ENCODE results near the gene GNPDA1.

DNA sequence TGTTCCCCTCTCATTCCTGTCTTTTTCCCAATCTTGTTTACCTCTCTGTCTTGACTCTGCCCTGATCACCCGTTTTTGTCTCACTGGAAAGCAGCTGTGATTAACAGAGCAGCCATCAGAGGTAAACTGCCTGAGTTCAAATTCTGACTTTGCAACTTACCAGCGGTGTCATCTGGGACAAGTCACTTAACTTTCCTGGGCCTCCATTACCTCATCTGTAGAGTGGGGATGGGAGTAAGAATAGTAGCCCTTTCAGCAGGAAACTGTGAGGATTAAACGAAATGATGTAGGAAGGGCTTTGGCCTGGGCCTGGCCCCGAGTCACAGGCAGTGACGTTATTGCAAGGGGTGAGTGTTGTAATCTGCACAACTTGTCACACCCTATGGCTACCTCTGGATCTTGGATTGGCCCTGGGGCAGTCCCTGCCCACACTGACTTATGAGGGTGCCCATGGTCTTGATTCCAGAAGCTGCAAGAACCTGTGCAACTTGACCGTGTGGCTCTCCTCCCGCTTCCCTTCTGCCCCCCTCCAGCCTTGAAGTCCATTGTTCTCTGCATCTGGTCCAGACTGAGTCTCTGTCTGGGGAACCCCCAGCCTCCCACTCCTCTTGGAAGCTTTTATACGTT is 54.2 kb downstream of the GNPDA1 start:
- TF ChIP-seq POLR2A (conservative IDR thresholded peaks at IDR 0.05) (no peak), ZFP91 (CRISPR knock-in tag; IDR thresholded peaks at IDR 0.05) (no peak), JUNB (CRISPR knock-in tag; conservative IDR thresholded peaks at IDR 0.05) (no peak), POLR2AphosphoS5 (IDR thresholded peaks at IDR 0.05; ENCODE audit: control insufficient read depth, insufficient read depth, low read depth, low read length) (no peak), ZFX (CRISPR knock-in tag; IDR thresholded peaks at IDR 0.05) (no peak), MYBL2 (IDR thresholded peaks at IDR 0.05; ENCODE audit: low read depth) (no peak), MYBL2 (CRISPR knock-in tag; IDR thresholded peaks at IDR 0.05; ENCODE audit: borderline replicate concordance) (no peak), EZH2 (IDR thresholded peaks at IDR 0.05; ENCODE audit: borderline replicate concordance, low read depth, low read length) (no peak), NRF1 (conservative IDR thresholded peaks at IDR 0.05 in 1 of 2, IDR thresholded peaks at IDR 0.05 in 1 of 2) (no peak), EP300 (IDR thresholded peaks at IDR 0.05; ENCODE audit: low read length) (no peak), CBX5 (IDR thresholded peaks at IDR 0.05; ENCODE audit: borderline replicate concordance, low read depth) (no peak)
- TF ChIP-seq, protein P1, sequence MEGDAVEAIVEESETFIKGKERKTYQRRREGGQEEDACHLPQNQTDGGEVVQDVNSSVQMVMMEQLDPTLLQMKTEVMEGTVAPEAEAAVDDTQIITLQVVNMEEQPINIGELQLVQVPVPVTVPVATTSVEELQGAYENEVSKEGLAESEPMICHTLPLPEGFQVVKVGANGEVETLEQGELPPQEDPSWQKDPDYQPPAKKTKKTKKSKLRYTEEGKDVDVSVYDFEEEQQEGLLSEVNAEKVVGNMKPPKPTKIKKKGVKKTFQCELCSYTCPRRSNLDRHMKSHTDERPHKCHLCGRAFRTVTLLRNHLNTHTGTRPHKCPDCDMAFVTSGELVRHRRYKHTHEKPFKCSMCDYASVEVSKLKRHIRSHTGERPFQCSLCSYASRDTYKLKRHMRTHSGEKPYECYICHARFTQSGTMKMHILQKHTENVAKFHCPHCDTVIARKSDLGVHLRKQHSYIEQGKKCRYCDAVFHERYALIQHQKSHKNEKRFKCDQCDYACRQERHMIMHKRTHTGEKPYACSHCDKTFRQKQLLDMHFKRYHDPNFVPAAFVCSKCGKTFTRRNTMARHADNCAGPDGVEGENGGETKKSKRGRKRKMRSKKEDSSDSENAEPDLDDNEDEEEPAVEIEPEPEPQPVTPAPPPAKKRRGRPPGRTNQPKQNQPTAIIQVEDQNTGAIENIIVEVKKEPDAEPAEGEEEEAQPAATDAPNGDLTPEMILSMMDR (IDR thresholded peaks at IDR 0.05 in 2 of 3, conservative IDR thresholded peaks at IDR 0.05 in 1 of 3; ENCODE audit: insufficient read depth in 2 of 3, low read depth in 1 of 3, low read length in 3 of 3), result no peak
